HepG2 (cell line): ENCODE data around the gene PATL2. TPM values are rescaled to one million over a fixed set of nuclear protein-coding genes. Genes with fewer than 3 reads are reported as not detected.

Experiments
- ATRX ChIP-seq: sonication (generic); formaldehyde crosslinking; IDR thresholded peaks from 2 replicates; pipeline ENCODE4 v1.4.0; 2020; ENCODE audit warnings: missing genetic modification reagents, borderline replicate concordance
- EP300 ChIP-seq, 3 experiments: sonication (generic) in 1 of 3; formaldehyde crosslinking in 1 of 3; IDR thresholded peaks; 2 replicates each; pipeline versions ENCODE4 v1.5.1 to v1.6.1; 2011 to 2020; ENCODE audit warnings: low read depth in 2 of 3, low read length in 2 of 3, borderline replicate concordance in 1 of 3, improper control_type of control experiment in 1 of 3, mild to moderate bottlenecking in 1 of 3, missing genetic modification reagents in 1 of 3, moderate library complexity in 1 of 3
- FOSL2 ChIP-seq: sonication (generic); formaldehyde crosslinking; IDR thresholded peaks from 2 replicates; pipeline ENCODE4 v1.4.0; 2020; ENCODE audit warnings: missing genetic modification reagents
- HBP1 ChIP-seq: IDR thresholded peaks from 2 replicates; pipeline ENCODE4 v1.6.1; 2016; ENCODE audit warnings: low read depth, control low read depth
- HNF1B ChIP-seq: sonication (generic); formaldehyde crosslinking; IDR thresholded peaks from 2 replicates; pipeline ENCODE4 v1.5.1; 2020; ENCODE audit warnings: mild to moderate bottlenecking, moderate library complexity, missing genetic modification reagents
- PCBP1 ChIP-seq: fragments of 200-400 bp; formaldehyde crosslinking; IDR thresholded peaks from 2 replicates; pipeline ENCODE4 v1.6.1; 2017; ENCODE audit warnings: mild to moderate bottlenecking, low read depth, low read length, borderline replicate concordance
- RAD21 ChIP-seq: fragments of 450-650 bp; formaldehyde crosslinking; IDR thresholded peaks from 2 replicates; pipeline ENCODE4 v1.5.0; 2020; ENCODE audit warnings: mild to moderate bottlenecking
- ZMYM4 ChIP-seq: sonication (generic); formaldehyde crosslinking; IDR thresholded peaks from 2 replicates; pipeline ENCODE4 v1.8.1; 2023; ENCODE audit warnings: mild to moderate bottlenecking, missing genetic modification reagents
- ZNF124 ChIP-seq: sonication (generic); formaldehyde crosslinking; IDR thresholded peaks from 2 replicates; pipeline ENCODE4 v1.4.0; 2020; ENCODE audit warnings: missing genetic modification reagents
- ZNF260 ChIP-seq: sonication (generic); formaldehyde crosslinking; IDR thresholded peaks from 2 replicates; pipeline ENCODE4 v1.4.0; 2020; ENCODE audit warnings: missing genetic modification reagents, low read depth, mild to moderate bottlenecking, borderline replicate concordance
- ZNF30 ChIP-seq: sonication (generic); formaldehyde crosslinking; IDR thresholded peaks from 2 replicates; pipeline ENCODE4 v1.5.0; 2020; ENCODE audit warnings: mild to moderate bottlenecking, missing genetic modification reagents
- ZNF414 ChIP-seq: sonication (generic); formaldehyde crosslinking; IDR thresholded peaks from 2 replicates; pipeline ENCODE4 v1.5.0; 2020; ENCODE audit warnings: missing genetic modification reagents
- ZNF431 ChIP-seq: sonication (generic); formaldehyde crosslinking; IDR thresholded peaks from 2 replicates; pipeline ENCODE4 v1.9.0; 2022; ENCODE audit warnings: missing genetic modification reagents, low read depth, mild to moderate bottlenecking, borderline replicate concordance
- ZNF644 ChIP-seq: IDR thresholded peaks from 2 replicates; pipeline ENCODE4 v1.6.1; 2016; ENCODE audit warnings: low read depth
- ZNF878 ChIP-seq: sonication (generic); formaldehyde crosslinking; IDR thresholded peaks from 2 replicates; pipeline ENCODE4 v1.8.1; 2023; ENCODE audit warnings: mild to moderate bottlenecking, missing genetic modification reagents, moderate library complexity
- ZSCAN5A ChIP-seq: sonication (generic); formaldehyde crosslinking; IDR thresholded peaks from 2 replicates; pipeline ENCODE4 v1.8.0; 2022; ENCODE audit warnings: mild to moderate bottlenecking, missing genetic modification reagents, borderline replicate concordance
- polyA plus RNA-seq, 8 experiments: library from polyadenylated mRNA; depleted of rRNA in 3 of 8; stranded (reverse) in 7 of 8; unstranded in 1 of 8; fragments of >200 nt; fragmentation: Illumina TruSeq in 4 of 8; extraction: Trizol in 4 of 8; gene quantifications; 2 replicates each; pipeline versions ENCODE4 v1.2.1 to v1.2.3, GENCODE V29; 2011 to 2016; ENCODE audit warnings: low read depth in 4 of 8, missing spikeins in 1 of 8, mixed read lengths in 1 of 8; ENCODE audit not compliant: insufficient read depth in 1 of 8
- total RNA-seq, 5 experiments: library from RNA; depleted of rRNA; stranded (reverse); fragments of >200 nt; fragmentation: Illumina TruSeq; extraction: Trizol; gene quantifications; 2 replicates each; pipeline ENCODE4 v1.2.3, GENCODE V29; 2016; ENCODE audit warnings: low read depth in 1 of 5

Gene PATL2
- total and polyA plus RNA-seq, 2 of the 13 experiments (the other 11 are each of a cell fraction or from before 2014, with no cell fraction given) = 0.15 to 0.53 TPM

GRCh38 chr15:44662478-44663409, 48.4 kb downstream of the PATL2 start (continued):
- TF ChIP-seq ZNF414 (CRISPR knock-in tag) (no peak; the same call in 1 of the 2 replicates), RAD21 (CRISPR knock-in tag) (no peak), ZNF30 (no peak), HBP1 (CRISPR knock-in tag) (no peak; the same call in 1 of the 2 replicates), FOSL2 (CRISPR knock-in tag) (0 out of 2 replicates have a peak, but pooled peaks have one; percentile 6), ZNF878 (CRISPR knock-in tag) (no peak), PCBP1 (no peak), EP300 (IDR thresholded peaks at IDR 0.05; ENCODE audit: low read depth in 2 of 2, low read length in 2 of 2) (no peak), EP300 (CRISPR knock-in tag; IDR thresholded peaks at IDR 0.05; ENCODE audit: borderline replicate concordance) (no peak), ZNF260 (CRISPR knock-in tag) (no peak), ATRX (CRISPR knock-in tag) (no peak), ZMYM4 (CRISPR knock-in tag) (no peak), ZNF431 (CRISPR knock-in tag) (no peak), HNF1B (no peak), ZNF124 (CRISPR knock-in tag) (no peak), ZNF644 (CRISPR knock-in tag) (no peak), ZSCAN5A (CRISPR knock-in tag) (no peak)
